Stimulated activated CD4-positive, alpha-beta T cell treated with anti-CD3 and anti-CD28 coated beads, TNF-alpha, amount 100 ng/mL, for 24 hours (primary cell): ENCODE measurements around the gene EIF3L.

ENCODE experiments used
- DNase-seq, 3 experiments: peaks; one replicate each; pipeline ENCODE4 v3.0.0-alpha.2; 2020; ENCODE audit warnings: low read depth in 3 of 3

Gene EIF3L

GRCh38 chr22:37905534-37906363 lies 56.5 kb downstream of the EIF3L start, which contains the start of gene MICALL1:
TSS of gene MICALL1 (plus strand) at chr22:37906297. CDS start at chr22:37906423, 126 bp downstream.
- DNase-seq: peak in 2 of 3 experiments; percentile 38 to 64

- DNase-seq: peak in 1 of 3 experiments; percentile 27
These were observed 57.3 kb downstream of the EIF3L start for GRCh38 chr22:37906364-37907008.

GRCh38 chr22:37907036-37907954 lies 58.1 kb downstream of the EIF3L start:
- DNase-seq: no peak

GRCh38 chr22:37909766-37910165 lies 60.5 kb downstream of the EIF3L start:
- DNase-seq: no peak

GRCh38 chr22:37910890-37911672 lies 61.9 kb downstream of the EIF3L start:
- DNase-seq: no peak

GRCh38 chr22:37911697-37912096 lies 62.5 kb downstream of the EIF3L start:
- DNase-seq: no peak

GRCh38 chr22:37912171-37912570 lies 63.0 kb downstream of the EIF3L start:
- DNase-seq: no peak

GRCh38 chr22:37913233-37913721 lies 64.1 kb downstream of the EIF3L start:
- no peak for DNase-seq

GRCh38 chr22:37916311-37916710 lies 67.1 kb downstream of the EIF3L start:
- DNase-seq: no peak

GRCh38 chr22:37917874-37918548 lies 68.8 kb downstream of the EIF3L start:
- no peak for DNase-seq

- no peak for DNase-seq
These were observed 69.5 kb downstream of the EIF3L start for GRCh38 chr22:37918580-37919270.

GRCh38 chr22:37920126-37920525 lies 70.9 kb downstream of the EIF3L start:
- DNase-seq: no peak

- no peak for DNase-seq
These were observed 73.0 kb downstream of the EIF3L start for GRCh38 chr22:37922191-37922590.

- DNase-seq: no peak
These were observed 74.7 kb downstream of the EIF3L start for GRCh38 chr22:37923927-37924326.

GRCh38 chr22:37924386-37925065 lies 75.3 kb downstream of the EIF3L start:
- DNase-seq: no peak

- DNase-seq: no peak
These were observed 76.1 kb downstream of the EIF3L start for GRCh38 chr22:37925330-37925729.

GRCh38 chr22:37925767-37926166 lies 76.5 kb downstream of the EIF3L start:
- DNase-seq: no peak

- no peak for DNase-seq
These were observed 77.1 kb downstream of the EIF3L start for GRCh38 chr22:37926358-37926757.
